Liver (tissue), 9 donors: ENCODE measurements around the gene HK2. TPM values are rescaled to one million over a fixed set of nuclear protein-coding genes. Genes with fewer than 3 reads are reported as not detected.

ENCODE experiments used
- DNase-seq: peaks from one replicate; pipeline ENCODE4 v3.0.0-alpha.2; 2017; ENCODE audit warnings: low spot score
- H3K27ac ChIP-seq, 2 donors: one replicate each; pipeline ENCODE4 v1.7.0; 2013; ENCODE audit warnings: inconsistent platforms in 2 of 2, low read length in 2 of 2, control low read depth in 1 of 2, low read depth in 1 of 2, mild to moderate bottlenecking in 1 of 2
- H3K27me3 ChIP-seq, 4 donors: one replicate each; pipeline versions ENCODE4 v1.6.1 to v1.7.0; 2013; ENCODE audit warnings: low read length in 3 of 4, inconsistent platforms in 1 of 4, mild to moderate bottlenecking in 1 of 4, moderate library complexity in 1 of 4; ENCODE audit not compliant: control insufficient read depth in 4 of 4, insufficient read depth in 4 of 4
- H3K36me3 ChIP-seq, 4 donors: one replicate each; pipeline versions ENCODE4 v1.6.1 to v1.7.0; 2013; ENCODE audit warnings: low read length in 3 of 4, mild to moderate bottlenecking in 3 of 4, low read depth in 1 of 4, moderate library complexity in 1 of 4; ENCODE audit not compliant: control insufficient read depth in 4 of 4, insufficient read depth in 3 of 4
- H3K4me1 ChIP-seq, 4 donors: one replicate each; pipeline versions ENCODE4 v1.6.1 to v1.7.0; 2013; ENCODE audit warnings: low read length in 3 of 4, mild to moderate bottlenecking in 3 of 4, moderate library complexity in 1 of 4; ENCODE audit not compliant: control insufficient read depth in 4 of 4, insufficient read depth in 4 of 4
- H3K4me3 ChIP-seq, 3 donors: one replicate each; pipeline versions ENCODE4 v1.6.1 to v1.7.0; 2013; ENCODE audit warnings: low read length in 3 of 3, control low read depth in 1 of 3, low read depth in 1 of 3, mild to moderate bottlenecking in 1 of 3
- H3K9ac ChIP-seq, 2 donors: one replicate each; pipeline ENCODE4 v1.7.0; 2013; ENCODE audit warnings: low read length in 2 of 2, mild to moderate bottlenecking in 2 of 2, moderate library complexity in 2 of 2, control low read depth in 1 of 2, low read depth in 1 of 2
- H3K9me3 ChIP-seq, 4 donors: one replicate each; pipeline versions ENCODE4 v1.6.1 to v1.7.0; 2013; ENCODE audit warnings: low read length in 3 of 4; ENCODE audit not compliant: control insufficient read depth in 4 of 4
- CTCF ChIP-seq: fragments of 150-350 bp; IDR thresholded peaks from 2 replicates; pipeline ENCODE4 v1.5.1; 2017; ENCODE audit warnings: improper control_type of control experiment, low read depth, low read length; ENCODE audit not compliant: missing input control
- FOXA1 ChIP-seq: IDR thresholded peaks from 2 replicates; pipeline ENCODE4 v1.6.1; 2016; ENCODE audit warnings: antibody characterized with exemption
- FOXA2 ChIP-seq: IDR thresholded peaks from 2 replicates; pipeline ENCODE4 v1.6.1; 2016; ENCODE audit warnings: antibody characterized with exemption
- GABPA ChIP-seq, 2 donors: IDR thresholded peaks in 1 of 2; conservative IDR thresholded peaks in 1 of 2; 2 replicates each; pipeline ENCODE4 v1.6.1; 2016; ENCODE audit warnings: antibody characterized with exemption in 2 of 2, mild to moderate bottlenecking in 1 of 2, moderate library complexity in 1 of 2
- HNF4A ChIP-seq, 2 donors: conservative IDR thresholded peaks; 2 replicates each; pipeline ENCODE4 v1.6.1; 2016; ENCODE audit warnings: antibody characterized with exemption in 2 of 2, mild to moderate bottlenecking in 2 of 2
- HNF4G ChIP-seq: IDR thresholded peaks from 2 replicates; pipeline ENCODE4 v1.6.1; 2016; ENCODE audit warnings: antibody characterized with exemption
- JUND ChIP-seq, 2 donors: IDR thresholded peaks; 2 replicates each; pipeline ENCODE4 v1.6.1; 2016; ENCODE audit warnings: antibody characterized with exemption in 2 of 2
- MAX ChIP-seq: IDR thresholded peaks from 2 replicates; pipeline ENCODE4 v1.6.1; 2016; ENCODE audit warnings: antibody characterized with exemption
- NR2F2 ChIP-seq: IDR thresholded peaks from 2 replicates; pipeline ENCODE4 v1.6.1; 2016; ENCODE audit warnings: antibody characterized with exemption
- RAD21 ChIP-seq, 2 donors: IDR thresholded peaks; 2 replicates each; pipeline ENCODE4 v1.6.1; 2016; ENCODE audit warnings: antibody characterized with exemption in 2 of 2, mild to moderate bottlenecking in 2 of 2
- REST ChIP-seq: IDR thresholded peaks from 2 replicates; pipeline ENCODE4 v1.6.1; 2016; ENCODE audit warnings: antibody characterized with exemption, mild to moderate bottlenecking
- RXRA ChIP-seq, 2 donors: IDR thresholded peaks; 2 replicates each; pipeline ENCODE4 v1.6.1; 2017 to 2018; ENCODE audit warnings: antibody characterized with exemption in 2 of 2, mild to moderate bottlenecking in 1 of 2
- SP1 ChIP-seq: IDR thresholded peaks from 2 replicates; pipeline ENCODE4 v1.6.1; 2018; ENCODE audit warnings: antibody characterized with exemption, mild to moderate bottlenecking
- TAF1 ChIP-seq: conservative IDR thresholded peaks from 2 replicates; pipeline ENCODE4 v1.6.1; 2016; ENCODE audit warnings: antibody characterized with exemption, mild to moderate bottlenecking
- ZBTB33 ChIP-seq: IDR thresholded peaks from 2 replicates; pipeline ENCODE4 v1.6.1; 2016; ENCODE audit warnings: antibody characterized with exemption
- WGBS: extraction: QIAGEN DNeasy Blood & Tissue Kit; methylation state at CpG from one replicate; pipeline ENCODE4 v1.1.7; 2013; 5-methylcytosine and 5-hydroxymethylcytosine counted together
- polyA plus RNA-seq, 2 donors: library from polyadenylated mRNA; stranded (reverse) in 1 of 2; unstranded in 1 of 2; fragments of 200-250 nt in 1 of 2; fragments of >200 nt in 1 of 2; fragmentation: Nextera tagmentation in 1 of 2; extraction: Ambion mirVana in 1 of 2; gene quantifications; one replicate each; pipeline versions ENCODE4 v1.2.1 to v1.2.3, GENCODE V29; 2013 to 2015
- total RNA-seq, 2 donors: library from RNA; depleted of rRNA; stranded (reverse); fragments of >200 nt; gene quantifications; one replicate each; pipeline ENCODE4 v1.2.3, GENCODE V29; 2014
- donor health status: healthy.
- donor health status: healthy.
- donor health status: healthy.
- donor health status: healthy.
- donor health status: healthy.

The HK2 gene
- total and polyA plus RNA-seq, 4 donors = 0.21 to 3.5 (median 1.0) TPM

GRCh38 chr2:74886251-74886650 lies 52.3 kb downstream of the HK2 start:
- DNase-seq = no peak
- H3K36me3 ChIP-seq = peaks cover 0 to 4% (median 0%) of the 10 kb centered on the region in 4 donors
- TF ChIP-seq RXRA (IDR thresholded peaks at IDR 0.05) (no peak), NR2F2 (no peak), CTCF (no peak), HNF4G (no peak), ZBTB33 (no peak), GABPA (IDR thresholded peaks at IDR 0.05 in 1 of 2, conservative IDR thresholded peaks at IDR 0.05 in 1 of 2) (no peak), SP1 (no peak), RAD21 (IDR thresholded peaks at IDR 0.05) (no peak), HNF4A (conservative IDR thresholded peaks at IDR 0.05) (no peak), FOXA2 (no peak), REST (no peak), FOXA1 (no peak), JUND (IDR thresholded peaks at IDR 0.05) (no peak), MAX (no peak), TAF1 (no peak)
- WGBS = 75% methylated on average over 8 of the region's 8 CpGs
- no peaks in the 10 kb centered on the region for H3K27me3 ChIP-seq
- no peak overlapping the region for H3K9ac ChIP-seq
- H3K27ac ChIP-seq = no peak overlapping the region
- H3K4me1 ChIP-seq = no peaks in the 10 kb centered on the region
- no peaks in the 10 kb centered on the region for H3K9me3 ChIP-seq
- no peak overlapping the region for H3K4me3 ChIP-seq

GRCh38 chr2:74886811-74887210 lies 52.9 kb downstream of the HK2 start:
- WGBS = 85% methylated on average over 4 of the region's 4 CpGs
- no peak for DNase-seq
- peaks cover 0 to 4% (median 0%) of the 10 kb centered on the region in 4 donors for H3K36me3 ChIP-seq

More at GRCh38 chr2:74886811-74887210, 52.9 kb downstream of the HK2 start:
- TF ChIP-seq HNF4G (no peak), HNF4A (conservative IDR thresholded peaks at IDR 0.05) (no peak)
- Histone ChIP-seq H3K4me1 (no peaks in the 10 kb centered on the region), H3K27me3 (no peaks in the 10 kb centered on the region), H3K9me3 (no peaks in the 10 kb centered on the region), H3K4me3 (no peak overlapping the region), H3K9ac (no peak overlapping the region), H3K27ac (no peak overlapping the region)
